HepG2 (cell line): ENCODE data around the gene STX4. TPM values are rescaled to one million over a fixed set of nuclear protein-coding genes. Genes with fewer than 3 reads are reported as not detected.
A peak's percentile ranks its signal among the peaks of the same experiment; 100 is the strongest.

Experiments used
- BCLAF1 ChIP-seq: fragments of 450-650 bp; IDR thresholded peaks from 2 replicates; pipeline ENCODE4 v1.6.1; 2017; ENCODE audit warnings: mild to moderate bottlenecking
- DDIT3 ChIP-seq: sonication (generic); formaldehyde crosslinking; IDR thresholded peaks from 2 replicates; pipeline ENCODE4 v1.4.0; 2020; ENCODE audit warnings: mild to moderate bottlenecking, missing genetic modification reagents
- FIP1L1 ChIP-seq: fragments of 200-400 bp; formaldehyde crosslinking; IDR thresholded peaks from 2 replicates; pipeline ENCODE4 v1.6.1; 2018; ENCODE audit warnings: low read depth, mild to moderate bottlenecking, low read length, moderate library complexity, borderline replicate concordance; ENCODE audit not compliant: insufficient read depth
- FOSL2 ChIP-seq: sonication (generic); formaldehyde crosslinking; IDR thresholded peaks from 2 replicates; pipeline ENCODE4 v1.4.0; 2020; ENCODE audit warnings: missing genetic modification reagents
- FOXP4 ChIP-seq: sonication (generic); formaldehyde crosslinking; IDR thresholded peaks from 2 replicates; pipeline ENCODE4 v1.4.0; 2020; ENCODE audit warnings: missing genetic modification reagents
- NCOA1 ChIP-seq: sonication (generic); formaldehyde crosslinking; IDR thresholded peaks from 2 replicates; pipeline ENCODE4 v1.9.0; 2021; ENCODE audit warnings: missing genetic modification reagents
- PRPF4 ChIP-seq: fragments of 200-400 bp; formaldehyde crosslinking; IDR thresholded peaks from 2 replicates; pipeline ENCODE4 v1.6.1; 2016; ENCODE audit warnings: low read length, low read depth; ENCODE audit not compliant: poor library complexity, severe bottlenecking
- RAD21 ChIP-seq: fragments of 450-650 bp; formaldehyde crosslinking; IDR thresholded peaks from 2 replicates; pipeline ENCODE4 v1.5.0; 2020; ENCODE audit warnings: mild to moderate bottlenecking
- SNRNP70 ChIP-seq: fragments of 200-400 bp; formaldehyde crosslinking; IDR thresholded peaks from 2 replicates; pipeline ENCODE4 v1.6.1; 2017; ENCODE audit warnings: mild to moderate bottlenecking, low read depth, low read length, moderate library complexity
- U2AF2 ChIP-seq: fragments of 200-400 bp; formaldehyde crosslinking; IDR thresholded peaks from 2 replicates; pipeline ENCODE4 v1.6.1; 2017; ENCODE audit warnings: low read depth, mild to moderate bottlenecking, low read length
- ZBTB42 ChIP-seq: sonication (generic); formaldehyde crosslinking; IDR thresholded peaks from 2 replicates; pipeline ENCODE4 v1.5.0; 2020; ENCODE audit warnings: mild to moderate bottlenecking, missing genetic modification reagents
- ZNF513 ChIP-seq: sonication (generic); formaldehyde crosslinking; conservative IDR thresholded peaks from 2 replicates; pipeline ENCODE4 v1.5.0; 2020; ENCODE audit warnings: missing genetic modification reagents
- ZNF552 ChIP-seq: sonication (generic); formaldehyde crosslinking; IDR thresholded peaks from 2 replicates; pipeline ENCODE4 v1.9.0; 2022; ENCODE audit warnings: missing genetic modification reagents, mild to moderate bottlenecking, borderline replicate concordance
- ZNF567 ChIP-seq: sonication (generic); formaldehyde crosslinking; IDR thresholded peaks from 2 replicates; pipeline ENCODE4 v1.8.1; 2023; ENCODE audit warnings: mild to moderate bottlenecking, missing genetic modification reagents, borderline replicate concordance
- ZNF609 ChIP-seq: sonication (generic); formaldehyde crosslinking; IDR thresholded peaks from 2 replicates; pipeline ENCODE4 v1.4.0; 2020; ENCODE audit warnings: mild to moderate bottlenecking, missing genetic modification reagents, borderline replicate concordance
- polyA plus RNA-seq, 8 experiments: library from polyadenylated mRNA; depleted of rRNA in 3 of 8; stranded (reverse) in 7 of 8; unstranded in 1 of 8; fragments of >200 nt; fragmentation: Illumina TruSeq in 4 of 8; extraction: Trizol in 4 of 8; gene quantifications; 2 replicates each; pipeline versions ENCODE4 v1.2.1 to v1.2.3, GENCODE V29; 2011 to 2016; ENCODE audit warnings: low read depth in 4 of 8, missing spikeins in 1 of 8, mixed read lengths in 1 of 8; ENCODE audit not compliant: insufficient read depth in 1 of 8
- total RNA-seq, 5 experiments: library from RNA; depleted of rRNA; stranded (reverse); fragments of >200 nt; fragmentation: Illumina TruSeq; extraction: Trizol; gene quantifications; 2 replicates each; pipeline ENCODE4 v1.2.3, GENCODE V29; 2016; ENCODE audit warnings: low read depth in 1 of 5

STX4 gene
- total and polyA plus RNA-seq, 2 of the 13 experiments (the other 11 are each of a cell fraction or from before 2014, with no cell fraction given), result 29.2 to 34.6 TPM

- TF ChIP-seq PRPF4 (no peak), FIP1L1 (0 out of 2 replicates have a peak, but pooled peaks have one; percentile 43), BCLAF1 (no peak), ZNF513 (CRISPR knock-in tag) (no peak), ZNF609 (CRISPR knock-in tag) (peak; percentile 30; the same call in 1 of the 2 replicates), ZNF567 (peak; percentile 64), FOSL2 (CRISPR knock-in tag) (peak; percentile 50; the same call in 1 of the 2 replicates), RAD21 (0 out of 2 replicates have a peak, but pooled peaks have one; percentile 48), NCOA1 (CRISPR knock-in tag) (peak; percentile 80), DDIT3 (CRISPR knock-in tag) (no peak), U2AF2 (0 out of 2 replicates have a peak, but pooled peaks have one; percentile 72), SNRNP70 (no peak), ZBTB42 (CRISPR knock-in tag) (no peak), ZNF552 (no peak), FOXP4 (CRISPR knock-in tag) (no peak)
Measured at GRCh38 chr16:30996985-30997724, 36.2 kb upstream of the STX4 start (continued).
